IPS-20b (cell line): ENCODE measurements around the gene METRN.

ENCODE experiments used
- H3K27ac ChIP-seq: one replicate; pipeline ENCODE4 v1.5.1; 2013; ENCODE audit warnings: low read length
- H3K27me3 ChIP-seq: 2 replicates; pipeline ENCODE4 v1.6.1; 2013; ENCODE audit warnings: mild to moderate bottlenecking, low read length, inconsistent platforms; ENCODE audit not compliant: insufficient read depth
- H3K36me3 ChIP-seq: 2 replicates; pipeline ENCODE4 v1.6.1; 2013; ENCODE audit warnings: low read depth, mild to moderate bottlenecking, inconsistent platforms, low read length, moderate library complexity; ENCODE audit not compliant: insufficient read depth
- H3K4me1 ChIP-seq: 2 replicates; pipeline ENCODE4 v1.6.1; 2013; ENCODE audit warnings: mild to moderate bottlenecking, control low read depth, inconsistent platforms, low read length, moderate library complexity; ENCODE audit not compliant: insufficient read depth
- H3K4me3 ChIP-seq: 2 replicates; pipeline ENCODE4 v1.5.1; 2013; ENCODE audit warnings: mild to moderate bottlenecking, low read length, inconsistent platforms
- H3K9ac ChIP-seq: 2 replicates; pipeline ENCODE4 v1.6.1; 2013; ENCODE audit warnings: low read depth, mild to moderate bottlenecking, inconsistent platforms, low read length, moderate library complexity
- H3K9me3 ChIP-seq: 2 replicates; pipeline ENCODE4 v1.6.1; 2013; ENCODE audit warnings: mild to moderate bottlenecking, low read depth, low read length, inconsistent platforms; ENCODE audit not compliant: insufficient read depth

METRN gene

DNA sequence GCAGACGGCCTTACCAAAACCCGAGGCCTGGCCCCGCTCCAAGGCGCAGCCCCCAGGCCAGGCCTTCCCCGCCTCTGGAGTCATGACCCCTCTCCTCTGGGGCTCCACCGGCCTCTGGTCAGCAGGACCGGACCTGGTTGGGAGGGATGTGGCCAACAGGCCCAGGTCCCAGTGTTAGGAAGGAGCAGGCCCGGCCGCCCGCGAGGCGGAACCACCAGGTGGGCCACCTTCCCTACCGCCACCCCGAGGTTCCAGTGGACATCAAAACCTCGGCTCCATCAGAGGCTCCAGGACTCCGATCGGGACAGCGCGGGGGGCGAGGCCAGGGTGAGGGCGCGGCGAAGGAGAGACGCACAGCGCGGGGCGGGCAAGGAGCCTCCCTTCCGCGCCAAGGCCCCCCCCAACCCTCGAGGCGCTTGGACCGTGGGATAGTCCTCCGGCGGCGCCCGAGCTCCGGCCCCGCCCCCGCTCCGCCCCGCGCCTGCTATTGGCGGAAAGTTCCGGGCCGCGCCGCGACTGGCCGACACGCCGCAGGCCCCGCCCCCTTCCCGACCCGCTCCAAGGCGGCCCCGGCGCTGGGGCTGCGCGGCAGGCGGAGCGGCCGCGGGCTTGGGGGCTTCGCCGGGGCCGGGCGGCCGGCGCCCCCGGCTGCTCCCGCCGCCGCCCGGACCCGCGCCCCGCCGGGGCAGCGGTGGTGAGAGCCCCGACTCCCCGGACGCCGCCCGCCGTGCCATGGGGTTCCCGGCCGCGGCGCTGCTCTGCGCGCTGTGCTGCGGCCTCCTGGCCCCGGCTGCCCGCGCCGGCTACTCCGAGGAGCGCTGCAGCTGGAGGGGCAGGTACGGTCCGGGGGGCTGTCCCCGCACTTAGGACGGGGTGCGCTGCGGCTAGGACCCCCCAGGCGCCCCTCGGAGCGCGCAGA, at the start of gene METRN:
METRN (plus strand) TSS at position 561 of the 919 bp plus-strand sequence; CDS start at position 733, 172 bp downstream.
- peaks cover 3% of the 10 kb centered on the region; the same call in 1 of the 2 replicates for H3K4me1 ChIP-seq

DNA sequence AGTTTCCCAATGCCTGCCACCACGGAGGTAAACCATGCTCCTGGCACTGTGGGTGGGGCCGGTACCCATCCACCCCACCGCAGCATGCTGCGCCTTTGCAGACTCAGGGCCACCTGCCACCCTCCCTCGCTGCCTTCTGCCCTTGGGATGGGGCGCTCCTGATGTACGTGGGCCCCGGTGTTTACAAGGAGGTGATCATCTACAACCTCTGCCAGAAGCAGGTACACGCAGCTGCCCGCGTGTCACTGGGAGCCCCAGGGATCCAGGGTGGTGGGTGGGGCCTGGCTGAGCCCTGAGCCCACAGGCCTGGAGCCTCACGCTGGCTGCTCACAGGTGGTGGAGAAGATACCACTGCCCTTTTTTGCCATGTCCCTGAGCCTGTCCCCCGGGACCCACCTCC, 48.3 kb upstream of the METRN start:
- Histone ChIP-seq H3K9me3 (no peaks in the 10 kb centered on the region), H3K27ac (no peak overlapping the region), H3K36me3 (peaks cover 26% of the 10 kb centered on the region), H3K4me1 (peaks cover 3% of the 10 kb centered on the region; the same call in 1 of the 2 replicates), H3K4me3 (no peak overlapping the region), H3K9ac (no peak overlapping the region), H3K27me3 (no peaks in the 10 kb centered on the region)

More for the DNA sequence above, at the start of gene METRN:
- H3K36me3 ChIP-seq: no peaks in the 10 kb centered on the region
- peak within 1 kb of the TSS; percentile 56; the same call in 1 of the 2 replicates for H3K4me3 ChIP-seq
- H3K27ac ChIP-seq: no peak within 1 kb of the TSS
- no peaks in the 10 kb centered on the region for H3K9me3 ChIP-seq
- H3K27me3 ChIP-seq: peaks cover 71% of the 10 kb centered on the region
- no peak within 1 kb of the TSS for H3K9ac ChIP-seq

DNA sequence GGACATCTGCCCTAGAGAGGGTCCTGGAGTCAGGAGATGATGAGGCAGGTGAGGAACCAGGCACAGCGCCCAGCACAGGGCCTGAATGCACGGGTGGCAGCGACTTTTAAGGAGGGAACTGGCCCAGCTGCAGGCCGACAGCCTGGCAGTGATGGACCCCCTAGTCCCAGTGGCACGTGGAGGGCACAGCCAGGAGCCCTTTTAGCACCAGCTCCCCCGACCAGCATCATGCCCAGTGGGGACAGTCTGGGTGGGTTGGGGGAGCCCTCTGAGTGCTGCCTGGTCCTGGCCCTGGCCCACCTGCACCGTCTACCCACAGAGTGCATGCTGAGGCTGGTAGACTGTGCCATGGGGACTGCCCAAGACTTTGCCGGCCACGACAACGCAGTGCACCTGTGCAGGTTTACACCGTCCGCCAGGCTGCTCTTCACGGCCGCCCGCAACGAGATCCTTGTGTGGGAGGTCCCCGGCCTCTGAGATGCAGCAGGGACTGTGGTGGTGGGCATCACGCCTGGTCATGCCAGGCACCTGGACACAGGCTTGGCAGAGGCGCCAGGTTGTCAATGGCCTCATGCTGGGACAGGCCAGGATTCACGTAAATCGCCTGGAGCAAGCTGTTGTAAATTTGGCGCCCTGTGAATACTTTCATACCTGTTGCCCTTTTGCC, 47.7 kb upstream of the METRN start:
- Histone ChIP-seq H3K4me3 (no peak overlapping the region), H3K36me3 (peaks cover 31% of the 10 kb centered on the region), H3K9ac (no peak overlapping the region; the same call in 1 of the 2 replicates)

DNA sequence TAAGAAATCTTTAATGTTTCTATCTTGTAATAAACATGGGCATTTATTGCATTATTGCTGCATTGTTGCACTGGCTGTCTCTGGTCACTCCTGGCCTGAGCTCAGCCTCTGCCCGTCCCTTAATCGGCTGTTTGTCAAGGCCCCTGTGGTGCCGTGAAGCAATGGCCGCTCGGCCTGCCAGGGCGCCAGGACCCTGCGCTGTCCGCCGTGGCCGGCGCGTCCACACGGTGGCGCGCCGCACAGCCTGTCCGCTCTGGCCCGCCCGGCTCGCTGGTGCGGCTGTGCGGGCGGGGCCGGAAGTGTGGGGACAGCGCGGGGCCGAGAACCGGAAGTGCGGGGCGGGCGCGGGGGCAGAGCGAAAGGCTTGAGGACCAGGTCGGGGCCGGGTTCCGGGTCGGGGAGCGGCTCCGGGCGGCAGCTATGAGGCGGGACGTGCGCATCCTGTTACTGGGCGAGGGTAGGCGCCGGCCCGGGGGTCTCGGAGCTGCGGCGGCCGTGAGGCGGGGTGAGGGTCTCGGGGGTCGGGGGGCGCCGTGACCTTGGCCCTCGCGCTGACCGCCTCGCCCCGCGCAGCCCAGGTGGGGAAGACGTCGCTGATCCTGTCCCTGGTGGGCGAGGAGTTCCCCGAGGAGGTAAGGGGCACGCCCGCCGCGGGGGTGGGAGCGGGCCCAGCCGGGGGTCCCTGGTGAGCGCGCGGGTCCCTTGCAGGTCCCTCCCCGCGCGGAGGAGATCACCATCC, 47.0 kb upstream of the METRN start, which contains the start of gene RHOT2:
RHOT2 (plus strand) TSS at position 353 of the 739 bp plus-strand sequence; CDS start at position 421, 68 bp downstream.
- Histone ChIP-seq H3K36me3 (peaks cover 38% of the 10 kb centered on the region), H3K4me3 (peak within 1 kb of the TSS; percentile 87), H3K9ac (peak within 1 kb of the TSS; percentile 89), H3K27me3 (no peaks in the 10 kb centered on the region), H3K27ac (no peak within 1 kb of the TSS), H3K4me1 (peaks cover 3% of the 10 kb centered on the region; the same call in 1 of the 2 replicates), H3K9me3 (no peaks in the 10 kb centered on the region)

More for the DNA sequence above, 47.7 kb upstream of the METRN start:
- Histone ChIP-seq H3K27ac (no peak overlapping the region), H3K27me3 (no peaks in the 10 kb centered on the region), H3K4me1 (peaks cover 3% of the 10 kb centered on the region; the same call in 1 of the 2 replicates), H3K9me3 (no peaks in the 10 kb centered on the region)

DNA sequence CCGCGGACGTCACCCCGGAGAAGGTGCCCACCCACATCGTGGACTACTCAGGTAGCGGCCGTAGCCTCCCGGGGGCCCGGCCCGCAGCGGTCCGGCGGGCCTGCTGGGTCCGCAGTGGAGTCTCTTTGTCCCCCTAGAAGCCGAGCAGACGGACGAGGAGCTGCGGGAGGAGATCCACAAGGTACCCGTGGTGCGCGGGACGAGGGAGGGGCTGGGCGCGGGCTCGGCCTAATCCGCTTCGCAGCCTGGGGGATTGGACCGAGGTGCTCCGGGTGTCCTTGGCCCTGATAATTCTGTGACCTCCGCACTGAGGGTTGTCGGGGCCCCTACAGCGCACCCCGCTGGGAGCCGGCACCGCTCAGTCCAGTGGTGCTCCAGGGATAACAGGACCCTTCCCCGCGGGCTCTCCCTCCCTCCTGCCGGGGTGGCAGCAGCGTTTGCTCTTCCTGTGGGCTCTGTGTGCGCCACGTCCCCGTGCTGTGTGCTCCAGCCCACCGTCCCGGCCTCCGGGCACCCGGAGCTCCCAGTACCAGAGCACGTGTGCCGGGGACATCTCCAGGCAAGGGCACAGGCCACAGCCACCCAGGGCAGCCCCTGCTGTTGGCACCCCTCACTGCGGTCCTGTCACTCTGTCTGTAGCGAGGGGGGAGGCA, 46.3 kb upstream of the METRN start:
- Histone ChIP-seq H3K27me3 (no peaks in the 10 kb centered on the region), H3K4me3 (peak overlapping the region; percentile 87), H3K27ac (no peak overlapping the region), H3K36me3 (peaks cover 45% of the 10 kb centered on the region), H3K9ac (peak overlapping the region; percentile 89; the same call in 1 of the 2 replicates), H3K9me3 (no peaks in the 10 kb centered on the region), H3K4me1 (peaks cover 3% of the 10 kb centered on the region; the same call in 1 of the 2 replicates)

DNA sequence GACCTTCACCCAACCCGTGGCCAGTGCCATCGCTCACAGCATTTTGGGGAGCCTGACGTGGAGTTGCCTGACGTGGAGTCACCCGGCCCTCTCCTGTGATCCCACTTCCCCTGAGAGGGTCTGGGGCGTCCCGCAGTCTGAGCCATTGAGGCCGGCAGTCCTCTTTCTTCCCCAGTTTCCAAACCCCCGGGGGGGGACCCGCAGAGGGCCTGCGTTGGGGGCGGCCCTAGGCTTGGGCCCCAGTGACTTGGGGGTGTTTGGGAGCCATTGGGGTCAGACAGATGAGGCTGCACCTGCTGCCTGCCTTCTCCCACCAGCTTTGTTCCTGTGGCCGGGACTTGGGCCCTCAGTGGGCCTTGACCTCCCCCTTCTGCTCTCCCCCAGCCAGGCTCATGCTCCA, 45.3 kb upstream of the METRN start:
- Histone ChIP-seq H3K4me1 (peaks cover 3% of the 10 kb centered on the region; the same call in 1 of the 2 replicates), H3K36me3 (peaks cover 49% of the 10 kb centered on the region), H3K9ac (no peak overlapping the region), H3K27me3 (no peaks in the 10 kb centered on the region), H3K27ac (no peak overlapping the region), H3K9me3 (no peaks in the 10 kb centered on the region), H3K4me3 (no peak overlapping the region)

DNA sequence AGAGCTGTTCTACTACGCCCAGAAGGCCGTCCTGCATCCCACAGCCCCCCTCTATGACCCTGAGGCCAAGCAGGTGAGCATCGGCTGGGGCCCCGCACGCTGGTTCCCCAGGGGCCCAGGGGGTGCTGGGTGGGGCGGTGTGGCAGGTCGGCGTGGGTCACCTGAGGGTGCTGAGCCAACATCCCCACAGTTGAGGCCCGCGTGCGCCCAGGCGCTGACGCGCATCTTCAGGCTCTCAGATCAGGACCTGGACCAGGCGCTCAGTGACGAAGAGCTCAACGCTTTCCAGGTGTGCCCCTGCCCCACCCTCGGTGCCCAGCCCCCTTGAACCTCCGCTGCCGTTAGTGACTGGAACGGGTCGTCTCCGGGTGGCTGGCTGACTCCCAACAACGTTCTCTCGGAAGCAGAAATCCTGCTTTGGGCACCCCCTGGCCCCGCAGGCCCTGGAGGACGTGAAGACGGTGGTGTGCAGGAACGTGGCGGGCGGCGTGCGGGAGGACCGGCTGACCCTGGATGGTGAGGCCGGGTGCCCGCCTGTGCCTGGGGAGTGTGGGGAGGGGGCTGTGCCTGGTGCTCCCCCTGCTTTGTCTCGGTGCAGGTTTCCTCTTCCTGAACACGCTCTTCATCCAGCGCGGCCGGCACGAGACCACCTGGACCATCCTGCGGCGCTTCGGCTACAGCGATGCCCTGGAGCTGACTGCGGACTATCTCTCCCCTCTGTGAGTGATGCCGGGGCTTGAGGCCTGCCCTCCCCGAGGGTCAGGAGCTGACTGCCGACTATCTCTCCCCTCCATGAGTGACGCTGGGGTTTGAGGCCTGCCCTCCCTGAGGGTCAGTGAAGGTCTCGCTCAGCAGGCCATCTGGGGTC, 44.2 kb upstream of the METRN start:
- H3K9ac ChIP-seq: no peak overlapping the region
- H3K9me3 ChIP-seq: no peaks in the 10 kb centered on the region
- peaks cover 7% of the 10 kb centered on the region; the same call in 1 of the 2 replicates for H3K4me1 ChIP-seq
- H3K27ac ChIP-seq: no peak overlapping the region
- H3K27me3 ChIP-seq: peaks cover 8% of the 10 kb centered on the region; the same call in 1 of the 2 replicates
- no peak overlapping the region for H3K4me3 ChIP-seq
- H3K36me3 ChIP-seq: peaks cover 49% of the 10 kb centered on the region

DNA sequence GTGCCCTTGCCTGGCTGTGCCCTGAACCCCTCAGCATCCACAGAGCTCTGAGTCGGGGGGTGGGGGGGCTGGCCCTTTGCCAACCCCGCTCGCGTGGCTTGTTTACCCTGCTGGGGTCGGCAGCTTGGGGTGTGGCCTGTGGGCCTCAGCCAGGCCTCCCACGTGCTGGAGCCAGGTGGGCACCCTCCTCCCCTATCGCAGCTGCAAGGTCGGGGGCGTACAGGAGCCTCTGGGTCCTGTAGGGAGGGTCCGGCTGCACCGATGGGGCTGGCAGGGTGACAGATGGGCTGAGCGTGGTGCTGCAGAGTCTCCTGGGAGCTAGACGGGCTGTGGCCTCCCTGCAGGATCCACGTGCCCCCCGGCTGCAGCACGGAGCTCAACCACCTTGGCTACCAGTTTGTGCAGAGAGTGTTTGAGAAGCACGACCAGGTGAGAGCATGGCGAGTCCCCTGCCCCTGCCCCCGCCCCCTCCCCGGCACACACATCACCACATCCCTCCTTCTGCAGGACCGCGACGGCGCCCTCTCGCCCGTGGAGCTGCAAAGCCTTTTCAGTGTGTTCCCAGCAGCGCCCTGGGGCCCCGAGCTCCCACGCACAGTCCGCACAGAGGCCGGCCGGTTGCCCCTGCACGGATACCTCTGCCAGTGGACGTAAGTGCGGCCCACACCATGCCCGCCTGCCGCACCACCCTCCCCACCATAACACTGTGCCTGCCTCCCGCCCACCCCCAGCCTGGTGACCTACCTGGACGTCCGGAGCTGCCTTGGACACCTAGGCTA, 43.4 kb upstream of the METRN start:
- no peak overlapping the region for H3K9ac ChIP-seq
- no peaks in the 10 kb centered on the region for H3K9me3 ChIP-seq
- H3K36me3 ChIP-seq: peaks cover 49% of the 10 kb centered on the region
- H3K4me3 ChIP-seq: no peak overlapping the region
- H3K27ac ChIP-seq: no peak overlapping the region
- H3K4me1 ChIP-seq: peaks cover 7% of the 10 kb centered on the region; the same call in 1 of the 2 replicates
- H3K27me3 ChIP-seq: peaks cover 15% of the 10 kb centered on the region; the same call in 1 of the 2 replicates

DNA sequence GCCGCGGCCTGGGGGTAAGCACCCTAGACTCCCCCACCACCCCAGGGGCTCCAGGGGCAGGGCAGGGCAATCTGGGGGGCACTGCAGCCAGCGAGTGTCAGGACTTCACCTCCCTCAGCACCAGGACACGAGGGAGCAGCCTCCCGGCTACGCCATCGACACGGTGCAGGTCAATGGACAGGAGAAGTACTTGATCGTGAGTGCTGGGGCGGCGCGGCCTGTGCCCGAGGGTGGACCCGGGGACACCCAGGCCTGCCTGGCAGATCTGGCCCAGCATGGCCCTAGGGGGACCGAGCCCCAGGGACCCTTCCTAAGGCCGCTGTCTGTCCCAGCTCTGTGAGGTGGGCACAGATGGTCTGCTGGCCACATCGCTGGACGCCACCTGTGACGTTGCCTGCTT, 42.5 kb upstream of the METRN start:
- Histone ChIP-seq H3K4me3 (no peak overlapping the region), H3K9me3 (no peaks in the 10 kb centered on the region), H3K4me1 (peaks cover 7% of the 10 kb centered on the region; the same call in 1 of the 2 replicates), H3K36me3 (peaks cover 49% of the 10 kb centered on the region), H3K27me3 (peaks cover 15% of the 10 kb centered on the region; the same call in 1 of the 2 replicates), H3K27ac (no peak overlapping the region), H3K9ac (no peak overlapping the region)
